ENCODE measurements around the gene LAMTOR4. TPM values are rescaled to one million over a fixed set of nuclear protein-coding genes. Genes with fewer than 3 reads are reported as not detected.

The LAMTOR4 gene
- total and polyA plus RNA-seq, 2 of the 13 experiments (the other 11 are each of a cell fraction or from before 2014, with no cell fraction given): 115 to 118 TPM

GRCh38 chr7:100100420-100101015 lies 48.2 kb upstream of the LAMTOR4 start (continued):
- TF ChIP-seq PCBP2 (optimal IDR thresholded peaks at IDR 0.05; ENCODE audit: low read depth, low read length, poor library complexity, severe bottlenecking) (no peak), PAWR (CRISPR knock-in tag; IDR thresholded peaks at IDR 0.05; ENCODE audit: borderline replicate concordance) (no peak), ZFP82 (CRISPR knock-in tag; IDR thresholded peaks at IDR 0.05; ENCODE audit: borderline replicate concordance) (peak; percentile 80; the same call in 1 of the 2 replicates), ZNF160 (CRISPR knock-in tag; IDR thresholded peaks at IDR 0.05) (peak; percentile 30; the same call in 1 of the 2 replicates), BHLHE40 (IDR thresholded peaks at IDR 0.05; ENCODE audit: low read length) (peak; percentile 33; the same call in 1 of the 2 replicates), ZNF781 (CRISPR knock-in tag; IDR thresholded peaks at IDR 0.05; ENCODE audit: borderline replicate concordance, not compliant biosample characterization) (no peak), SIX4 (CRISPR knock-in tag; IDR thresholded peaks at IDR 0.05) (no peak), ERF (CRISPR knock-in tag; IDR thresholded peaks at IDR 0.05) (peak; percentile 78; the same call in 1 of the 2 replicates), SP4 (CRISPR knock-in tag; IDR thresholded peaks at IDR 0.05) (peak; percentile 90), CREM (IDR thresholded peaks at IDR 0.05) (peak; percentile 52; the same call in 1 of the 2 replicates), CREM (CRISPR knock-in tag; IDR thresholded peaks at IDR 0.05) (0 out of 2 replicates have a peak, but pooled peaks have one; percentile 44)
- TF ChIP-seq, protein P1, sequence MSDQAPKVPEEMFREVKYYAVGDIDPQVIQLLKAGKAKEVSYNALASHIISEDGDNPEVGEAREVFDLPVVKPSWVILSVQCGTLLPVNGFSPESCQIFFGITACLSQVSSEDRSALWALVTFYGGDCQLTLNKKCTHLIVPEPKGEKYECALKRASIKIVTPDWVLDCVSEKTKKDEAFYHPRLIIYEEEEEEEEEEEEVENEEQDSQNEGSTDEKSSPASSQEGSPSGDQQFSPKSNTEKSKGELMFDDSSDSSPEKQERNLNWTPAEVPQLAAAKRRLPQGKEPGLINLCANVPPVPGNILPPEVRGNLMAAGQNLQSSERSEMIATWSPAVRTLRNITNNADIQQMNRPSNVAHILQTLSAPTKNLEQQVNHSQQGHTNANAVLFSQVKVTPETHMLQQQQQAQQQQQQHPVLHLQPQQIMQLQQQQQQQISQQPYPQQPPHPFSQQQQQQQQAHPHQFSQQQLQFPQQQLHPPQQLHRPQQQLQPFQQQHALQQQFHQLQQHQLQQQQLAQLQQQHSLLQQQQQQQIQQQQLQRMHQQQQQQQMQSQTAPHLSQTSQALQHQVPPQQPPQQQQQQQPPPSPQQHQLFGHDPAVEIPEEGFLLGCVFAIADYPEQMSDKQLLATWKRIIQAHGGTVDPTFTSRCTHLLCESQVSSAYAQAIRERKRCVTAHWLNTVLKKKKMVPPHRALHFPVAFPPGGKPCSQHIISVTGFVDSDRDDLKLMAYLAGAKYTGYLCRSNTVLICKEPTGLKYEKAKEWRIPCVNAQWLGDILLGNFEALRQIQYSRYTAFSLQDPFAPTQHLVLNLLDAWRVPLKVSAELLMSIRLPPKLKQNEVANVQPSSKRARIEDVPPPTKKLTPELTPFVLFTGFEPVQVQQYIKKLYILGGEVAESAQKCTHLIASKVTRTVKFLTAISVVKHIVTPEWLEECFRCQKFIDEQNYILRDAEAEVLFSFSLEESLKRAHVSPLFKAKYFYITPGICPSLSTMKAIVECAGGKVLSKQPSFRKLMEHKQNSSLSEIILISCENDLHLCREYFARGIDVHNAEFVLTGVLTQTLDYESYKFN (CRISPR knock-in tag; conservative IDR thresholded peaks at IDR 0.05): peak; percentile 64
- TF ChIP-seq, protein P2, sequence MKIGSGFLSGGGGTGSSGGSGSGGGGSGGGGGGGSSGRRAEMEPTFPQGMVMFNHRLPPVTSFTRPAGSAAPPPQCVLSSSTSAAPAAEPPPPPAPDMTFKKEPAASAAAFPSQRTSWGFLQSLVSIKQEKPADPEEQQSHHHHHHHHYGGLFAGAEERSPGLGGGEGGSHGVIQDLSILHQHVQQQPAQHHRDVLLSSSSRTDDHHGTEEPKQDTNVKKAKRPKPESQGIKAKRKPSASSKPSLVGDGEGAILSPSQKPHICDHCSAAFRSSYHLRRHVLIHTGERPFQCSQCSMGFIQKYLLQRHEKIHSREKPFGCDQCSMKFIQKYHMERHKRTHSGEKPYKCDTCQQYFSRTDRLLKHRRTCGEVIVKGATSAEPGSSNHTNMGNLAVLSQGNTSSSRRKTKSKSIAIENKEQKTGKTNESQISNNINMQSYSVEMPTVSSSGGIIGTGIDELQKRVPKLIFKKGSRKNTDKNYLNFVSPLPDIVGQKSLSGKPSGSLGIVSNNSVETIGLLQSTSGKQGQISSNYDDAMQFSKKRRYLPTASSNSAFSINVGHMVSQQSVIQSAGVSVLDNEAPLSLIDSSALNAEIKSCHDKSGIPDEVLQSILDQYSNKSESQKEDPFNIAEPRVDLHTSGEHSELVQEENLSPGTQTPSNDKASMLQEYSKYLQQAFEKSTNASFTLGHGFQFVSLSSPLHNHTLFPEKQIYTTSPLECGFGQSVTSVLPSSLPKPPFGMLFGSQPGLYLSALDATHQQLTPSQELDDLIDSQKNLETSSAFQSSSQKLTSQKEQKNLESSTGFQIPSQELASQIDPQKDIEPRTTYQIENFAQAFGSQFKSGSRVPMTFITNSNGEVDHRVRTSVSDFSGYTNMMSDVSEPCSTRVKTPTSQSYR (CRISPR knock-in tag; IDR thresholded peaks at IDR 0.05; ENCODE audit: borderline replicate concordance): peak; percentile 29; the same call in 1 of the 2 replicates
- TF ChIP-seq, protein P3, sequence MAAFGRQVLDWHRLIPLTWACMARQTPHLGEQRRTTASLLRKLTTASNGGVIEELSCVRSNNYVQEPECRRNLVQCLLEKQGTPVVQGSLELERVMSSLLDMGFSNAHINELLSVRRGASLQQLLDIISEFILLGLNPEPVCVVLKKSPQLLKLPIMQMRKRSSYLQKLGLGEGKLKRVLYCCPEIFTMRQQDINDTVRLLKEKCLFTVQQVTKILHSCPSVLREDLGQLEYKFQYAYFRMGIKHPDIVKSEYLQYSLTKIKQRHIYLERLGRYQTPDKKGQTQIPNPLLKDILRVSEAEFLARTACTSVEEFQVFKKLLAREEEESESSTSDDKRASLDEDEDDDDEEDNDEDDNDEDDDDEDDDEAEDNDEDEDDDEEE (CRISPR knock-in tag; IDR thresholded peaks at IDR 0.05): peak; percentile 80
- TF ChIP-seq, protein P4, sequence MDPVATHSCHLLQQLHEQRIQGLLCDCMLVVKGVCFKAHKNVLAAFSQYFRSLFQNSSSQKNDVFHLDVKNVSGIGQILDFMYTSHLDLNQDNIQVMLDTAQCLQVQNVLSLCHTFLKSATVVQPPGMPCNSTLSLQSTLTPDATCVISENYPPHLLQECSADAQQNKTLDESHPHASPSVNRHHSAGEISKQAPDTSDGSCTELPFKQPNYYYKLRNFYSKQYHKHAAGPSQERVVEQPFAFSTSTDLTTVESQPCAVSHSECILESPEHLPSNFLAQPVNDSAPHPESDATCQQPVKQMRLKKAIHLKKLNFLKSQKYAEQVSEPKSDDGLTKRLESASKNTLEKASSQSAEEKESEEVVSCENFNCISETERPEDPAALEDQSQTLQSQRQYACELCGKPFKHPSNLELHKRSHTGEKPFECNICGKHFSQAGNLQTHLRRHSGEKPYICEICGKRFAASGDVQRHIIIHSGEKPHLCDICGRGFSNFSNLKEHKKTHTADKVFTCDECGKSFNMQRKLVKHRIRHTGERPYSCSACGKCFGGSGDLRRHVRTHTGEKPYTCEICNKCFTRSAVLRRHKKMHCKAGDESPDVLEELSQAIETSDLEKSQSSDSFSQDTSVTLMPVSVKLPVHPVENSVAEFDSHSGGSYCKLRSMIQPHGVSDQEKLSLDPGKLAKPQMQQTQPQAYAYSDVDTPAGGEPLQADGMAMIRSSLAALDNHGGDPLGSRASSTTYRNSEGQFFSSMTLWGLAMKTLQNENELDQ (CRISPR knock-in tag; IDR thresholded peaks at IDR 0.05; ENCODE audit: borderline replicate concordance): no peak
- TF ChIP-seq, protein P5, sequence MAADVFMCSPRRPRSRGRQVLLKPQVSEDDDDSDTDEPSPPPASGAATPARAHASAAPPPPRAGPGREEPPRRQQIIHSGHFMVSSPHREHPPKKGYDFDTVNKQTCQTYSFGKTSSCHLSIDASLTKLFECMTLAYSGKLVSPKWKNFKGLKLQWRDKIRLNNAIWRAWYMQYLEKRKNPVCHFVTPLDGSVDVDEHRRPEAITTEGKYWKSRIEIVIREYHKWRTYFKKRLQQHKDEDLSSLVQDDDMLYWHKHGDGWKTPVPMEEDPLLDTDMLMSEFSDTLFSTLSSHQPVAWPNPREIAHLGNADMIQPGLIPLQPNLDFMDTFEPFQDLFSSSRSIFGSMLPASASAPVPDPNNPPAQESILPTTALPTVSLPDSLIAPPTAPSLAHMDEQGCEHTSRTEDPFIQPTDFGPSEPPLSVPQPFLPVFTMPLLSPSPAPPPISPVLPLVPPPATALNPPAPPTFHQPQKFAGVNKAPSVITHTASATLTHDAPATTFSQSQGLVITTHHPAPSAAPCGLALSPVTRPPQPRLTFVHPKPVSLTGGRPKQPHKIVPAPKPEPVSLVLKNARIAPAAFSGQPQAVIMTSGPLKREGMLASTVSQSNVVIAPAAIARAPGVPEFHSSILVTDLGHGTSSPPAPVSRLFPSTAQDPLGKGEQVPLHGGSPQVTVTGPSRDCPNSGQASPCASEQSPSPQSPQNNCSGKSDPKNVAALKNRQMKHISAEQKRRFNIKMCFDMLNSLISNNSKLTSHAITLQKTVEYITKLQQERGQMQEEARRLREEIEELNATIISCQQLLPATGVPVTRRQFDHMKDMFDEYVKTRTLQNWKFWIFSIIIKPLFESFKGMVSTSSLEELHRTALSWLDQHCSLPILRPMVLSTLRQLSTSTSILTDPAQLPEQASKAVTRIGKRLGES (CRISPR knock-in tag; IDR thresholded peaks at IDR 0.05; ENCODE audit: borderline replicate concordance): no peak
